HepG2 (cell line): Measurements from ENCODE around the gene PKD2L1. TPM values are rescaled to one million over a fixed set of nuclear protein-coding genes. Genes with fewer than 3 reads are reported as not detected.

Experiments
- CEBPB ChIP-seq: IDR thresholded peaks from 2 replicates; pipeline ENCODE4 v1.6.1; 2011; ENCODE audit warnings: low read depth, low read length, improper control_type of control experiment, borderline replicate concordance
- HOXA7 ChIP-seq: sonication (generic); formaldehyde crosslinking; IDR thresholded peaks from 2 replicates; pipeline ENCODE4 v1.8.1; 2022; ENCODE audit warnings: mild to moderate bottlenecking, missing genetic modification reagents, moderate library complexity
- HOXD1 ChIP-seq: sonication (generic); formaldehyde crosslinking; IDR thresholded peaks from 2 replicates; pipeline ENCODE4 v1.5.0; 2020; ENCODE audit warnings: missing genetic modification reagents
- ZNF616 ChIP-seq: sonication (generic); formaldehyde crosslinking; IDR thresholded peaks from 2 replicates; pipeline ENCODE4 v1.5.0; 2020; ENCODE audit warnings: low read depth, mild to moderate bottlenecking, missing genetic modification reagents
- ZNF777 ChIP-seq: sonication (generic); formaldehyde crosslinking; IDR thresholded peaks from 2 replicates; pipeline ENCODE4 v1.4.0; 2020; ENCODE audit warnings: missing genetic modification reagents
- polyA plus RNA-seq, 8 experiments: library from polyadenylated mRNA; depleted of rRNA in 3 of 8; stranded (reverse) in 7 of 8; unstranded in 1 of 8; fragments of >200 nt; fragmentation: Illumina TruSeq in 4 of 8; extraction: Trizol in 4 of 8; gene quantifications; 2 replicates each; pipeline versions ENCODE4 v1.2.1 to v1.2.3, GENCODE V29; 2011 to 2016; ENCODE audit warnings: low read depth in 4 of 8, missing spikeins in 1 of 8, mixed read lengths in 1 of 8; ENCODE audit not compliant: insufficient read depth in 1 of 8
- total RNA-seq, 5 experiments: library from RNA; depleted of rRNA; stranded (reverse); fragments of >200 nt; fragmentation: Illumina TruSeq; extraction: Trizol; gene quantifications; 2 replicates each; pipeline ENCODE4 v1.2.3, GENCODE V29; 2016; ENCODE audit warnings: low read depth in 1 of 5
- TF ChIP-seq, protein P1 (sequence below): IDR thresholded peaks from 2 replicates; pipeline ENCODE4 v1.4.0; 2020; ENCODE audit warnings: mild to moderate bottlenecking, missing genetic modification reagents
- TF ChIP-seq, protein P2 (sequence below): sonication (generic); formaldehyde crosslinking; conservative IDR thresholded peaks from 2 replicates; pipeline ENCODE4 v1.4.0; 2020; ENCODE audit warnings: missing genetic modification reagents
- TF ChIP-seq, protein P3 (sequence below): sonication (generic); formaldehyde crosslinking; IDR thresholded peaks from 2 replicates; pipeline ENCODE4 v1.4.0; 2020; ENCODE audit warnings: missing genetic modification reagents
- TF ChIP-seq, protein P4 (sequence below): IDR thresholded peaks from 2 replicates; pipeline ENCODE4 v1.6.1; 2016; ENCODE audit warnings: missing genetic modification reagents, missing compliant biosample characterization
- TF ChIP-seq, protein P5 (sequence below): sonication (generic); formaldehyde crosslinking; IDR thresholded peaks from 2 replicates; pipeline ENCODE4 v1.4.0; 2020; ENCODE audit warnings: mild to moderate bottlenecking, missing genetic modification reagents, borderline replicate concordance
- TF ChIP-seq, protein P6 (sequence below): sonication (generic); formaldehyde crosslinking; IDR thresholded peaks from 2 replicates; pipeline ENCODE4 v1.5.0; 2020; ENCODE audit warnings: mild to moderate bottlenecking, missing genetic modification reagents, borderline replicate concordance

Gene PKD2L1
- total and polyA plus RNA-seq, 2 of the 13 experiments (the other 11 are each of a cell fraction or from before 2014, with no cell fraction given), result 0.07 to 0.15 TPM

DNA sequence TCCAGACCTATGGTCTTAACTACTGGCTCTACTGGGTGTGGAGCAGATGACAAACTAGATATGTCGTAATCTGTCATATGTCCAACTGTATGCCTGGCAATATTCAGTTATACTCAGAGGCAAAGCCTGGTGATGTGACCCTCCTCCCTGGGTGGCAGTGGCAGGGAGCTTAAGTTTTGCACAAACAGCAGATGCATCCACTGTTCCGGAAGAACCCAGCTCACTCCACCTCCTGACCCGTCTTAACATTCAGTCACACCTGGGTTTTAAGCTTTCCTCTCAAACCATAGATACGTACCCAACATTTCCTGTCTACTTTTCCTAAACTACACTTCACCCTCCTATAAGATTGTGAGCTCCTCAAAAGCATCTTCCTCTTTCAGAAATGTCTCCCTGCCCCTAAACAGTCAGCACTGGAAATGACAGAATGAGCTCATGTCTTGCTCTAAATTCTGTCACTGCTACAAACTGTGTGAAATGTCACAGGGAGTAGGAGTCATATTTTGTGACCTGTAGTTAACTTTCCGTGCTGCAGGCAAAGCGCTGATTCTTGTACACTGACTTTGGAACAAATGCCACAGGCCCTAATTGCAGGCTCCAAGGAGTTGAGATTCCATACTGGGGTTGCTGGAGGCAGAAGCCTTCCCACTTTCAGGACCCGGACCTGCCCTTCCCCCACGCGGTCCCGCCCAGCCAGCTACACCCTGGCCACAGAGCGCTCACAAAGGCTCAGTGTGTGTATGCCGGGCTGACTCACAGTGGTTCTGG is 40.9 kb upstream of the PKD2L1 start (continued):
- TF ChIP-seq, protein P1, sequence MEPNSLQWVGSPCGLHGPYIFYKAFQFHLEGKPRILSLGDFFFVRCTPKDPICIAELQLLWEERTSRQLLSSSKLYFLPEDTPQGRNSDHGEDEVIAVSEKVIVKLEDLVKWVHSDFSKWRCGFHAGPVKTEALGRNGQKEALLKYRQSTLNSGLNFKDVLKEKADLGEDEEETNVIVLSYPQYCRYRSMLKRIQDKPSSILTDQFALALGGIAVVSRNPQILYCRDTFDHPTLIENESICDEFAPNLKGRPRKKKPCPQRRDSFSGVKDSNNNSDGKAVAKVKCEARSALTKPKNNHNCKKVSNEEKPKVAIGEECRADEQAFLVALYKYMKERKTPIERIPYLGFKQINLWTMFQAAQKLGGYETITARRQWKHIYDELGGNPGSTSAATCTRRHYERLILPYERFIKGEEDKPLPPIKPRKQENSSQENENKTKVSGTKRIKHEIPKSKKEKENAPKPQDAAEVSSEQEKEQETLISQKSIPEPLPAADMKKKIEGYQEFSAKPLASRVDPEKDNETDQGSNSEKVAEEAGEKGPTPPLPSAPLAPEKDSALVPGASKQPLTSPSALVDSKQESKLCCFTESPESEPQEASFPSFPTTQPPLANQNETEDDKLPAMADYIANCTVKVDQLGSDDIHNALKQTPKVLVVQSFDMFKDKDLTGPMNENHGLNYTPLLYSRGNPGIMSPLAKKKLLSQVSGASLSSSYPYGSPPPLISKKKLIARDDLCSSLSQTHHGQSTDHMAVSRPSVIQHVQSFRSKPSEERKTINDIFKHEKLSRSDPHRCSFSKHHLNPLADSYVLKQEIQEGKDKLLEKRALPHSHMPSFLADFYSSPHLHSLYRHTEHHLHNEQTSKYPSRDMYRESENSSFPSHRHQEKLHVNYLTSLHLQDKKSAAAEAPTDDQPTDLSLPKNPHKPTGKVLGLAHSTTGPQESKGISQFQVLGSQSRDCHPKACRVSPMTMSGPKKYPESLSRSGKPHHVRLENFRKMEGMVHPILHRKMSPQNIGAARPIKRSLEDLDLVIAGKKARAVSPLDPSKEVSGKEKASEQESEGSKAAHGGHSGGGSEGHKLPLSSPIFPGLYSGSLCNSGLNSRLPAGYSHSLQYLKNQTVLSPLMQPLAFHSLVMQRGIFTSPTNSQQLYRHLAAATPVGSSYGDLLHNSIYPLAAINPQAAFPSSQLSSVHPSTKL (CRISPR knock-in tag), result peak; percentile 83
- TF ChIP-seq HOXD1 (no peak), ZNF616 (CRISPR knock-in tag) (peak; percentile 82; the same call in 1 of the 2 replicates), HOXA7 (no peak), CEBPB (peak; percentile 86), ZNF777 (CRISPR knock-in tag) (no peak)
- TF ChIP-seq, protein P2, sequence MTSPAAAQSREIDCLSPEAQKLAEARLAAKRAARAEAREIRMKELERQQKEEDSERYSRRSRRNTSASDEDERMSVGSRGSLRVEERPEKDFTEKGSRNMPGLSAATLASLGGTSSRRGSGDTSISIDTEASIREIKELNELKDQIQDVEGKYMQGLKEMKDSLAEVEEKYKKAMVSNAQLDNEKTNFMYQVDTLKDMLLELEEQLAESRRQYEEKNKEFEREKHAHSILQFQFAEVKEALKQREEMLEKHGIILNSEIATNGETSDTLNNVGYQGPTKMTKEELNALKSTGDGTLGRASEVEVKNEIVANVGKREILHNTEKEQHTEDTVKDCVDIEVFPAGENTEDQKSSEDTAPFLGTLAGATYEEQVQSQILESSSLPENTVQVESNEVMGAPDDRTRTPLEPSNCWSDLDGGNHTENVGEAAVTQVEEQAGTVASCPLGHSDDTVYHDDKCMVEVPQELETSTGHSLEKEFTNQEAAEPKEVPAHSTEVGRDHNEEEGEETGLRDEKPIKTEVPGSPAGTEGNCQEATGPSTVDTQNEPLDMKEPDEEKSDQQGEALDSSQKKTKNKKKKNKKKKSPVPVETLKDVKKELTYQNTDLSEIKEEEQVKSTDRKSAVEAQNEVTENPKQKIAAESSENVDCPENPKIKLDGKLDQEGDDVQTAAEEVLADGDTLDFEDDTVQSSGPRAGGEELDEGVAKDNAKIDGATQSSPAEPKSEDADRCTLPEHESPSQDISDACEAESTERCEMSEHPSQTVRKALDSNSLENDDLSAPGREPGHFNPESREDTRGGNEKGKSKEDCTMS (CRISPR knock-in tag), result no peak
- TF ChIP-seq, protein P3, sequence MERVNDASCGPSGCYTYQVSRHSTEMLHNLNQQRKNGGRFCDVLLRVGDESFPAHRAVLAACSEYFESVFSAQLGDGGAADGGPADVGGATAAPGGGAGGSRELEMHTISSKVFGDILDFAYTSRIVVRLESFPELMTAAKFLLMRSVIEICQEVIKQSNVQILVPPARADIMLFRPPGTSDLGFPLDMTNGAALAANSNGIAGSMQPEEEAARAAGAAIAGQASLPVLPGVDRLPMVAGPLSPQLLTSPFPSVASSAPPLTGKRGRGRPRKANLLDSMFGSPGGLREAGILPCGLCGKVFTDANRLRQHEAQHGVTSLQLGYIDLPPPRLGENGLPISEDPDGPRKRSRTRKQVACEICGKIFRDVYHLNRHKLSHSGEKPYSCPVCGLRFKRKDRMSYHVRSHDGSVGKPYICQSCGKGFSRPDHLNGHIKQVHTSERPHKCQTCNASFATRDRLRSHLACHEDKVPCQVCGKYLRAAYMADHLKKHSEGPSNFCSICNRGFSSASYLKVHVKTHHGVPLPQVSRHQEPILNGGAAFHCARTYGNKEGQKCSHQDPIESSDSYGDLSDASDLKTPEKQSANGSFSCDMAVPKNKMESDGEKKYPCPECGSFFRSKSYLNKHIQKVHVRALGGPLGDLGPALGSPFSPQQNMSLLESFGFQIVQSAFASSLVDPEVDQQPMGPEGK (CRISPR knock-in tag), result peak; percentile 82
- TF ChIP-seq, protein P4, sequence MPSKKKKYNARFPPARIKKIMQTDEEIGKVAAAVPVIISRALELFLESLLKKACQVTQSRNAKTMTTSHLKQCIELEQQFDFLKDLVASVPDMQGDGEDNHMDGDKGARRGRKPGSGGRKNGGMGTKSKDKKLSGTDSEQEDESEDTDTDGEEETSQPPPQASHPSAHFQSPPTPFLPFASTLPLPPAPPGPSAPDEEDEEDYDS (CRISPR knock-in tag), result peak; percentile 88
- TF ChIP-seq, protein P5, sequence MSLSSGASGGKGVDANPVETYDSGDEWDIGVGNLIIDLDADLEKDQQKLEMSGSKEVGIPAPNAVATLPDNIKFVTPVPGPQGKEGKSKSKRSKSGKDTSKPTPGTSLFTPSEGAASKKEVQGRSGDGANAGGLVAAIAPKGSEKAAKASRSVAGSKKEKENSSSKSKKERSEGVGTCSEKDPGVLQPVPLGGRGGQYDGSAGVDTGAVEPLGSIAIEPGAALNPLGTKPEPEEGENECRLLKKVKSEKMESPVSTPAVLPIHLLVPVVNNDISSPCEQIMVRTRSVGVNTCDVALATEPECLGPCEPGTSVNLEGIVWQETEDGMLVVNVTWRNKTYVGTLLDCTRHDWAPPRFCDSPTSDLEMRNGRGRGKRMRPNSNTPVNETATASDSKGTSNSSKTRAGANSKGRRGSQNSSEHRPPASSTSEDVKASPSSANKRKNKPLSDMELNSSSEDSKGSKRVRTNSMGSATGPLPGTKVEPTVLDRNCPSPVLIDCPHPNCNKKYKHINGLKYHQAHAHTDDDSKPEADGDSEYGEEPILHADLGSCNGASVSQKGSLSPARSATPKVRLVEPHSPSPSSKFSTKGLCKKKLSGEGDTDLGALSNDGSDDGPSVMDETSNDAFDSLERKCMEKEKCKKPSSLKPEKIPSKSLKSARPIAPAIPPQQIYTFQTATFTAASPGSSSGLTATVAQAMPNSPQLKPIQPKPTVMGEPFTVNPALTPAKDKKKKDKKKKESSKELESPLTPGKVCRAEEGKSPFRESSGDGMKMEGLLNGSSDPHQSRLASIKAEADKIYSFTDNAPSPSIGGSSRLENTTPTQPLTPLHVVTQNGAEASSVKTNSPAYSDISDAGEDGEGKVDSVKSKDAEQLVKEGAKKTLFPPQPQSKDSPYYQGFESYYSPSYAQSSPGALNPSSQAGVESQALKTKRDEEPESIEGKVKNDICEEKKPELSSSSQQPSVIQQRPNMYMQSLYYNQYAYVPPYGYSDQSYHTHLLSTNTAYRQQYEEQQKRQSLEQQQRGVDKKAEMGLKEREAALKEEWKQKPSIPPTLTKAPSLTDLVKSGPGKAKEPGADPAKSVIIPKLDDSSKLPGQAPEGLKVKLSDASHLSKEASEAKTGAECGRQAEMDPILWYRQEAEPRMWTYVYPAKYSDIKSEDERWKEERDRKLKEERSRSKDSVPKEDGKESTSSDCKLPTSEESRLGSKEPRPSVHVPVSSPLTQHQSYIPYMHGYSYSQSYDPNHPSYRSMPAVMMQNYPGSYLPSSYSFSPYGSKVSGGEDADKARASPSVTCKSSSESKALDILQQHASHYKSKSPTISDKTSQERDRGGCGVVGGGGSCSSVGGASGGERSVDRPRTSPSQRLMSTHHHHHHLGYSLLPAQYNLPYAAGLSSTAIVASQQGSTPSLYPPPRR, result no peak
- TF ChIP-seq, protein P6, sequence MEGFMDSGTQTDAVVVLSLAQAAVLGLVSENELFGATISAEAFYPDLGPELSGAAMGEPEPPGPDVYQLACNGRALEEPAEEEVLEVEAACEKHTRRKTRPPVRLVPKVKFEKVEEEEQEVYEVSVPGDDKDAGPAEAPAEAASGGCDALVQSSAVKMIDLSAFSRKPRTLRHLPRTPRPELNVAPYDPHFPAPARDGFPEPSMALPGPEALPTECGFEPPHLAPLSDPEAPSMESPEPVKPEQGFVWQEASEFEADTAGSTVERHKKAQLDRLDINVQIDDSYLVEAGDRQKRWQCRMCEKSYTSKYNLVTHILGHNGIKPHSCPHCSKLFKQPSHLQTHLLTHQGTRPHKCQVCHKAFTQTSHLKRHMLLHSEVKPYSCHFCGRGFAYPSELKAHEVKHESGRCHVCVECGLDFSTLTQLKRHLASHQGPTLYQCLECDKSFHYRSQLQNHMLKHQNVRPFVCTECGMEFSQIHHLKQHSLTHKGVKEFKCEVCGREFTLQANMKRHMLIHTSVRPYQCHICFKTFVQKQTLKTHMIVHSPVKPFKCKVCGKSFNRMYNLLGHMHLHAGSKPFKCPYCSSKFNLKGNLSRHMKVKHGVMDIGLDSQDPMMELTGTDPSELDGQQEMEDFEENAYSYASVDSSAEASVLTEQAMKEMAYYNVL (CRISPR knock-in tag), result peak; percentile 57; the same call in 1 of the 2 replicates
